GM18951 (cell line): Measurements from ENCODE around the gene TMEM126A.

ENCODE experiments used
- POLR2A ChIP-seq: IDR thresholded peaks from 4 replicates; pipeline ENCODE4 v1.6.1; 2011; ENCODE audit warnings: mild to moderate bottlenecking; ENCODE audit not compliant: insufficient read length, insufficient read depth; ENCODE audit errors: extremely low read depth
- in situ Hi-C: fragments of 300-500 bp; cut with MboI; formaldehyde crosslinking; loops from one replicate; pipeline ENCODE4 v1.12.0; 2022; ENCODE audit warnings: low sequenced_read_pairs, mixed read lengths, inconsistent platforms; ENCODE audit not compliant: unreplicated experiment

The TMEM126A gene

GRCh38 chr11:85694385-85694980 is 46.7 kb downstream of the TMEM126A start:
- in situ Hi-C loops: no loop called here
- TF ChIP-seq POLR2A: no peak

DNA sequence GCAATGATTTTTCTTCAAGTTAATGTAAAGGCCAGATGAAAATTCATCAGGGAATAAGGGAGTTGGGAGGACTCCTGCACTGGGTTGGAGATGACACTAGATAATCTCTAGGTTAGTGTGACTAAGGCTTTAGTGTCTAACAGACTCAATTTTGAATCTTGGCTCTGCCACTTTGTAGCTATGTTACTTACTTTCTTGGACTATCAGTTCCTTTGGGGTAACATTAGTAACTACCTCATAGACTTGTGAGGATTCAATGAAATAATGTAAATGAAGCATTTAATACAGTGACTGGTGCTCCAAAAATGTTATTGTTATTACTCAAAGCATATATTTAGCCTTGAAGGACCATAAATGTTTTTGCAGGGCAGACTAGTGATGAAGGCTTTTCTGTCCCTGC is 47.8 kb downstream of the TMEM126A start:
- in situ Hi-C loops: no loop called here
- TF ChIP-seq POLR2A: no peak

DNA sequence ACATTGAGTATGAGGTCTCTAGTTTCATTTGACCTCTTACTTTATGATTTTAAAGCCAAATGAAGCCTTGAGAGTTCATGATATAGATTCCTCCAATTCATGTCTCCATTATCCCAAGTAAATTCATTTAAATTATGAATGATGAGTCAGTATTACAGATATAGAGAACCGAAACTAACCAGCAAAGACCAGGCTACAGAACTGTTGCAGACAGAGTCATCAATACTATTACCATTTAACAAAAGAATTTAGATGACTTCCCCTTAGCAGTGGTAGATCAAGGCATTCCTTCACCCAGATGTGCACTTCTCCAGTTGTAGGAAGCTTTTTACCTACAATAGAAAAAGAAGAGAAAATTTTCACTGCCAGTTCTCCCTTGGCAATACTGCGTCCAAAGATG is 50.0 kb downstream of the TMEM126A start:
- in situ Hi-C loops: no loop called here
- no peak for TF ChIP-seq POLR2A

DNA sequence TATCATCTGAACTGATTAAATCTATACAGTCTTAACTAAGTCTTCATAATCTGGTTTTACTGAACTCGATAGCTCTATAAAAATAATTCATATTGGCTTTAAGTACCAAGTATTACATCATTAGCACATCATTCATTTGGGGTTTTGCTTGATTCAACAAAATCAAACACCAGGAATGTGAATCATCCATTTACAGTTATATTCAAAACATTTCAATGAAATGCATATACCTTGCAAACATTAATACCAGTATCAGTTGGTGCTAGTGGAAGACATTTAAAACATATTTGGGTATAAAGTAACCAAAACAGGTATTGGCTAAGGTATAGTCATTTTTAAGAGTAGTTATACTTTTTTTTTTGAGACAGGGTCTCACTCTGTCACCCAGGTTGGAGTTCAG is 50.4 kb downstream of the TMEM126A start:
- TF ChIP-seq POLR2A: no peak
- in situ Hi-C loops: no loop called here

- in situ Hi-C loops: no loop called here
- no peak for TF ChIP-seq POLR2A
Observed at GRCh38 chr11:85699957-85700741, 52.4 kb downstream of the TMEM126A start.

DNA sequence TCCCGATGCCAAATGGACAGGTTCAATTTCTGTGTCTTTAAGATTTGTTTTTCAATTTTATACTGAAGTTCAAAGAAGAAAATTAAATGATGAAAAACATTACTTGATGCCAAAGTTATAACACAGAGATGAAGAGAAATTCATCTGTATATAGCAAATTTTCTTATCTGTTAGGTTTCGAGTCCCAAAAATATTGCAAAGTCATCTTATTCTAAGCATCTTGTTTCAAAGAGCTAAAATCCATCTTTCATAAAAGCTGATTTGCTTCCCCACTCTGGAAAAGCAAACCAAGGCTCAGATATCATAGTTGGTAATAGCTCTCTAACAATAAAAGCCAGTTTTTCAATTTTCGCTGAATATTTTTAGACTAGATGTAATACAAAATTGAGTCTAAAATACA is 57.2 kb downstream of the TMEM126A start:
- TF ChIP-seq POLR2A: no peak
- in situ Hi-C loops: no loop called here

GRCh38 chr11:85705800-85706199 is 58.0 kb downstream of the TMEM126A start:
- no peak for TF ChIP-seq POLR2A
- in situ Hi-C loops: no loop called here
